H1 (cell line): ENCODE data around the gene SORCS3. TPM values are rescaled to one million over a fixed set of nuclear protein-coding genes. Genes with fewer than 3 reads are reported as not detected.
A peak's percentile ranks its signal among the peaks of the same experiment; 100 is the strongest.

Experiments
- CREB1 ChIP-seq: IDR thresholded peaks from 2 replicates; pipeline ENCODE4 v1.6.1; 2012; ENCODE audit warnings: inconsistent platforms
- EZH2 ChIP-seq: fragments of 200-600 bp; sonication (generic); IDR thresholded peaks from 2 replicates; pipeline ENCODE4 v1.7.1; 2012; ENCODE audit warnings: low read depth, mild to moderate bottlenecking, moderate library complexity, low read length, inconsistent platforms; ENCODE audit not compliant: severe bottlenecking
- MAFK ChIP-seq: IDR thresholded peaks from 2 replicates; pipeline ENCODE4 v1.6.1; 2012; ENCODE audit warnings: low read depth, mild to moderate bottlenecking, improper control_type of control experiment, low read length
- RNF2 ChIP-seq: fragments of 200-900, 300-1000 bp; sonication (generic); IDR thresholded peaks from 2 replicates; pipeline ENCODE4 v1.7.1; 2016; ENCODE audit warnings: borderline replicate concordance, low read depth, mild to moderate bottlenecking, antibody characterized with exemption, low read length; ENCODE audit not compliant: poor library complexity, severe bottlenecking; ENCODE audit errors: missing control alignments
- SUZ12 ChIP-seq: fragments of 200-600 bp; sonication (generic); IDR thresholded peaks from 2 replicates; pipeline ENCODE4 v1.6.1; 2012; ENCODE audit warnings: mild to moderate bottlenecking, inconsistent platforms, low read length, moderate library complexity, mixed read lengths
- polyA plus RNA-seq, 7 experiments: library from polyadenylated mRNA; depleted of rRNA in 3 of 7; stranded (reverse) in 5 of 7; unstranded in 2 of 7; fragments of >200 nt in 5 of 7; fragments of 200-250 nt in 2 of 7; gene quantifications; 1 replicate in 5 of 7; 2 replicates in 1 of 7; 4 replicates in 1 of 7; pipeline versions ENCODE4 v1.2.1 to v1.2.3, GENCODE V29; 2011 to 2013; ENCODE audit warnings: missing spikeins in 2 of 7, mixed read lengths in 2 of 7
- total RNA-seq: library from RNA; stranded (reverse); fragmentation: NEBNext Ultra II Directional; extraction: Animal tissue kit (Norgen Biotek cat#: 25700); gene quantifications from 2 replicates; pipeline ENCODE4 v1.2.1, GENCODE V29; 2021
- TF ChIP-seq, protein P1 (sequence below): fragments of 300-600 bp; sonication (generic); IDR thresholded peaks from 2 replicates; pipeline ENCODE4 v1.7.1; 2012; ENCODE audit warnings: low read length, moderate library complexity, mild to moderate bottlenecking, inconsistent platforms; ENCODE audit not compliant: insufficient replicate concordance

SORCS3 gene
- total and polyA plus RNA-seq, 2 of the 8 experiments (the other 6 are each of a cell fraction or from before 2014, with no cell fraction given) = 0.26 to 0.88 TPM

DNA sequence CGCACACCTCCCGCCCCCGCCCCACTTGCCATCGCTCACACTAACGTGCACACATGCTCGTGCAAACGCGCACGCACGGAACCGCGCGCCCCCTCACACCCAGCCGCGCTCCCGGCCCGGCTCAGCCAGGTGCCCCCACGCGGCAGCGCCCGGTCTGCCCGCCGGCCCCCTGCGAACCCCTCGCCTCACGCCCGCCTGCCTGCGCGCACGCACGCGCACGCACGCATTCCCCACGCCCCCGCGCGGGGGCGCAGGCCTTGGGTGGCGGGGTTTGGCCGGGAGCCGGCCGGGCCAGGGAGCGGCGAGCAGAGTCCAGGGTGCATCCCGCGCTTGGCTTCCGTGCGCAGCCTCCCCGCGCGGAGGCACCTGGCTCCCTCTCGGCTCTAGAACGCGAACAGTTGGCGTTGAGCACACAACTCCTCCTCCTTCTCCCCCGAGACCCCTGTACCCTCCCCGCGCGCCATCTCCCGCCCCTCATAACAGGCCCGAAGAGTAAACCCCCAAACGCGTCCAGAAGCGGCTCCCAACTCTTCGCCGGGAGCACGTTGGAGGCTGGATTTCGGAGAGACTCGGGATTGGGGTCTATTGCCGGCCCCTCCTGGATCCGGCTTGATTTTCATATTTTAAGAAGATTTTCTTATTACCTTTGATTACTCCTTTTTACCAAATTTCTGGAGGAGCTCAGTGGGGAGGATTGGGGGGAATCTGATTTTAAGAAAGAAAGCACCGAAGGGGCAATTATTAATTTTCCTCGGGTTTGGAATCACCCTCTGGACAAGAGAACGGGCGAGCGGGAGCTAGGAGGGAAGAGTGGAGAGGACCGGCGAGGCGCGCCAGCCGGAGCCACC is 527 bp upstream of the SORCS3 start (continued):
- TF ChIP-seq, protein P1, sequence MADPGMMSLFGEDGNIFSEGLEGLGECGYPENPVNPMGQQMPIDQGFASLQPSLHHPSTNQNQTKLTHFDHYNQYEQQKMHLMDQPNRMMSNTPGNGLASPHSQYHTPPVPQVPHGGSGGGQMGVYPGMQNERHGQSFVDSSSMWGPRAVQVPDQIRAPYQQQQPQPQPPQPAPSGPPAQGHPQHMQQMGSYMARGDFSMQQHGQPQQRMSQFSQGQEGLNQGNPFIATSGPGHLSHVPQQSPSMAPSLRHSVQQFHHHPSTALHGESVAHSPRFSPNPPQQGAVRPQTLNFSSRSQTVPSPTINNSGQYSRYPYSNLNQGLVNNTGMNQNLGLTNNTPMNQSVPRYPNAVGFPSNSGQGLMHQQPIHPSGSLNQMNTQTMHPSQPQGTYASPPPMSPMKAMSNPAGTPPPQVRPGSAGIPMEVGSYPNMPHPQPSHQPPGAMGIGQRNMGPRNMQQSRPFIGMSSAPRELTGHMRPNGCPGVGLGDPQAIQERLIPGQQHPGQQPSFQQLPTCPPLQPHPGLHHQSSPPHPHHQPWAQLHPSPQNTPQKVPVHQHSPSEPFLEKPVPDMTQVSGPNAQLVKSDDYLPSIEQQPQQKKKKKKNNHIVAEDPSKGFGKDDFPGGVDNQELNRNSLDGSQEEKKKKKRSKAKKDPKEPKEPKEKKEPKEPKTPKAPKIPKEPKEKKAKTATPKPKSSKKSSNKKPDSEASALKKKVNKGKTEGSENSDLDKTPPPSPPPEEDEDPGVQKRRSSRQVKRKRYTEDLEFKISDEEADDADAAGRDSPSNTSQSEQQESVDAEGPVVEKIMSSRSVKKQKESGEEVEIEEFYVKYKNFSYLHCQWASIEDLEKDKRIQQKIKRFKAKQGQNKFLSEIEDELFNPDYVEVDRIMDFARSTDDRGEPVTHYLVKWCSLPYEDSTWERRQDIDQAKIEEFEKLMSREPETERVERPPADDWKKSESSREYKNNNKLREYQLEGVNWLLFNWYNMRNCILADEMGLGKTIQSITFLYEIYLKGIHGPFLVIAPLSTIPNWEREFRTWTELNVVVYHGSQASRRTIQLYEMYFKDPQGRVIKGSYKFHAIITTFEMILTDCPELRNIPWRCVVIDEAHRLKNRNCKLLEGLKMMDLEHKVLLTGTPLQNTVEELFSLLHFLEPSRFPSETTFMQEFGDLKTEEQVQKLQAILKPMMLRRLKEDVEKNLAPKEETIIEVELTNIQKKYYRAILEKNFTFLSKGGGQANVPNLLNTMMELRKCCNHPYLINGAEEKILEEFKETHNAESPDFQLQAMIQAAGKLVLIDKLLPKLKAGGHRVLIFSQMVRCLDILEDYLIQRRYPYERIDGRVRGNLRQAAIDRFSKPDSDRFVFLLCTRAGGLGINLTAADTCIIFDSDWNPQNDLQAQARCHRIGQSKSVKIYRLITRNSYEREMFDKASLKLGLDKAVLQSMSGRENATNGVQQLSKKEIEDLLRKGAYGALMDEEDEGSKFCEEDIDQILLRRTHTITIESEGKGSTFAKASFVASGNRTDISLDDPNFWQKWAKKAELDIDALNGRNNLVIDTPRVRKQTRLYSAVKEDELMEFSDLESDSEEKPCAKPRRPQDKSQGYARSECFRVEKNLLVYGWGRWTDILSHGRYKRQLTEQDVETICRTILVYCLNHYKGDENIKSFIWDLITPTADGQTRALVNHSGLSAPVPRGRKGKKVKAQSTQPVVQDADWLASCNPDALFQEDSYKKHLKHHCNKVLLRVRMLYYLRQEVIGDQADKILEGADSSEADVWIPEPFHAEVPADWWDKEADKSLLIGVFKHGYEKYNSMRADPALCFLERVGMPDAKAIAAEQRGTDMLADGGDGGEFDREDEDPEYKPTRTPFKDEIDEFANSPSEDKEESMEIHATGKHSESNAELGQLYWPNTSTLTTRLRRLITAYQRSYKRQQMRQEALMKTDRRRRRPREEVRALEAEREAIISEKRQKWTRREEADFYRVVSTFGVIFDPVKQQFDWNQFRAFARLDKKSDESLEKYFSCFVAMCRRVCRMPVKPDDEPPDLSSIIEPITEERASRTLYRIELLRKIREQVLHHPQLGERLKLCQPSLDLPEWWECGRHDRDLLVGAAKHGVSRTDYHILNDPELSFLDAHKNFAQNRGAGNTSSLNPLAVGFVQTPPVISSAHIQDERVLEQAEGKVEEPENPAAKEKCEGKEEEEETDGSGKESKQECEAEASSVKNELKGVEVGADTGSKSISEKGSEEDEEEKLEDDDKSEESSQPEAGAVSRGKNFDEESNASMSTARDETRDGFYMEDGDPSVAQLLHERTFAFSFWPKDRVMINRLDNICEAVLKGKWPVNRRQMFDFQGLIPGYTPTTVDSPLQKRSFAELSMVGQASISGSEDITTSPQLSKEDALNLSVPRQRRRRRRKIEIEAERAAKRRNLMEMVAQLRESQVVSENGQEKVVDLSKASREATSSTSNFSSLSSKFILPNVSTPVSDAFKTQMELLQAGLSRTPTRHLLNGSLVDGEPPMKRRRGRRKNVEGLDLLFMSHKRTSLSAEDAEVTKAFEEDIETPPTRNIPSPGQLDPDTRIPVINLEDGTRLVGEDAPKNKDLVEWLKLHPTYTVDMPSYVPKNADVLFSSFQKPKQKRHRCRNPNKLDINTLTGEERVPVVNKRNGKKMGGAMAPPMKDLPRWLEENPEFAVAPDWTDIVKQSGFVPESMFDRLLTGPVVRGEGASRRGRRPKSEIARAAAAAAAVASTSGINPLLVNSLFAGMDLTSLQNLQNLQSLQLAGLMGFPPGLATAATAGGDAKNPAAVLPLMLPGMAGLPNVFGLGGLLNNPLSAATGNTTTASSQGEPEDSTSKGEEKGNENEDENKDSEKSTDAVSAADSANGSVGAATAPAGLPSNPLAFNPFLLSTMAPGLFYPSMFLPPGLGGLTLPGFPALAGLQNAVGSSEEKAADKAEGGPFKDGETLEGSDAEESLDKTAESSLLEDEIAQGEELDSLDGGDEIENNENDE = no peak
- TF ChIP-seq EZH2 (peak; percentile 73), SUZ12 (peak; percentile 83), RNF2 (peak; percentile 27), CREB1 (no peak), MAFK (no peak)
